ENCODE measurements around the gene ARL6IP6. TPM values are rescaled to one million over a fixed set of nuclear protein-coding genes. Genes with fewer than 3 reads are reported as not detected.

ARL6IP6 gene
- total RNA-seq (2014; rRNA removed): 40.5 and 51.7 TPM in 2 replicates
- 13.2 TPM for polyA plus RNA-seq (2012)

DNA sequence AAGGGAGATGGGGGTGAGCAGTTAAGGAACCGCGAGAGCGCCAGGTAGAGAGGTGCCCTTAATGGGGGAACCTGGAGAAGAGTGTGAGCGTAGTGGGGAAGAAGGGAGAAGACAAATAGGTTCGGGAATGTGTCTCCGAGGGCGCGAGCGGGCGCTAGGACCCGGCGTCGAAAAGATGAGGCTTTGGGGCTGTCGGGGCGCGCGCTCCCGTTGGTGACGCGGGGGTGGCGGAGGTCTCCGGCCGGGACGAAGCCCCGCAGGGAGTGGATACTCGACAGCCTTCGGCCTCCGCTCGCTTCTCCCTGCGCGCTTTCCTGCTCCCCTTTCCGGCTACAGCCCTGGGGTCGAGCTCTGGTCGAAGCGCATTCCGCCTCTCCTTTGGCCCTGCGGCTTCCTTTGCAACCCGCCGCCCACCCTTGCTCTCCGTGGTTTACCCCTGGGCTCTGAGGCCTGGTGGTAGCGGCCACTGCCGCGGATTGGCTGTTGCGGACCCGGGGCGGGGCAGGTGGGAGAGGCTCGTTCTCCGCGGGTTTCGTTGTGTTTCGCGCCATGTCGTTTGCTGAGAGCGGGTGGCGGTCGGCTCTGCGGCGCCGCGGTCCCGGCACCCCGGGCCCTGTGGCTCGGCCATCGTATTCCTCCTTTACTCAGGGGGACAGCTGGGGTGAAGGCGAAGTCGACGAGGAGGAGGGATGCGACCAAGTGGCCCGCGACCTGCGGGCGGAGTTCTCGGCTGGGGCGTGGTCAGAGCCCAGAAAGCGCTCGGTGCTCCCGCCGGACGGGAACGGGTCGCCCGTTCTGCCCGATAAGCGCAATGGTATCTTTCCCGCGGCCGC lies at the start of gene ARL6IP6:
Gene ARL6IP6, plus strand, starts transcription at position 545 of the 833 bp plus-strand sequence. Its CDS starts 5 bp downstream, at position 550.
- DNase-seq (ENCODE audit: low read depth): peak; percentile 88

DNA sequence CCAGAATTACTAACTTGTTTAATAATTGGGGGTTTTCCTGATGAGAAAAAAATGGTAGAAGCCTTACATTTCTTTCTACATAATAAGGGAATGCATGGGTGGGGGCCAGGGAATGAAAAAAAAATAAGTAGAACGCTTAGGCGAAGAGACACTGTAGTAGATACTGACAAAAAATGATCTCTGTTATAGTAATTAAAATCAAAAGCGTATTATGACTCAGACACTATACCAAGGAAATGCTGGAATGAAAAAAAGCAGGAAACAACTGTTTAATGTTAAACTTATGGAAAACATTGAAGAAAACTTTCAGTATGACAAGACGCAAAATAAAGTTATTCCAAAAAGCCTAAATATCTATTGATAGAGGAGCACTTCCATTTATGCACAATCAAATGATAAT lies 44.1 kb upstream of the ARL6IP6 start:
- DNase-seq (ENCODE audit: low read depth): no peak

- peak; percentile 73 for DNase-seq (ENCODE audit: low read depth)
Observed at GRCh38 chr2:152676461-152676860, 42.0 kb upstream of the ARL6IP6 start.

DNA sequence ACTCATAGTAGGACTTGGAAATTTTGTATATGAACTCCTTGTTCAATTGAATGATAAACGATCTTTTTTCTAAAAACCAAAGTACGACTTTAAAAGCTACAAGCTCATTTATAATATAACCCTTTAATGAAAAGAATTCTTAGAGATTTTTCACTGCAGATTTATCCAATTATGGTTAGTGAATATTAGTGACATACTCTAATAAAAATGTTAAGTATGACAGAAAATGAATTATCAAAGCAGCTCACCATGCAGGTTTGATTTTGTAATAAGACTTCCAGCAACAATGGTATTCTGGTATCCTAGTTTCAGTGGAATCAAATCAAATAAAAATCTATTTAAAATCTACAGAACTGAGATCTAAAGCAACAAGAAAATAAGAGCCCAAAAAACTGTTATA lies 39.6 kb upstream of the ARL6IP6 start:
- no peak for DNase-seq (ENCODE audit: low read depth)

- no peak for DNase-seq (ENCODE audit: low read depth)
Observed at GRCh38 chr2:152682663-152683062, 35.8 kb upstream of the ARL6IP6 start.

DNA sequence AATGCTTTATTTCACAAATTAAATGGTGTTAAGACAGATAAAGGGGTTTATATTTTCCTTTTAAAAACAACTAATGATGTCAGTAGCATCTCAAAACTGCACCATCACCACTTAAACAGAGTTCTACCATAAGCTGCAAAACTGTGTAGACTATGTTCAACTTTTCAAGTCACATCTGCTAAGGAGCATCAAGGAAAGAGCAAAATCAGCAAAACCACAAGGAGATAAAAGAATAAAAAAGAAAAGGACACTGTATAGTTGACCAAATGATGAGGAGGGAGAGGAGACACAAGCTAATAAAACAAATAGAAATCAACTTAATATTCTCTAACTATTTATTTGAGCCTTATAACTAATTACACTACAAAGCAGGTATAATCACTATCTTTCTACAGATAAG lies 35.0 kb upstream of the ARL6IP6 start:
- no peak for DNase-seq (ENCODE audit: low read depth)

- DNase-seq (ENCODE audit: low read depth): no peak
Observed at GRCh38 chr2:152686321-152686720, 32.1 kb upstream of the ARL6IP6 start.

DNA sequence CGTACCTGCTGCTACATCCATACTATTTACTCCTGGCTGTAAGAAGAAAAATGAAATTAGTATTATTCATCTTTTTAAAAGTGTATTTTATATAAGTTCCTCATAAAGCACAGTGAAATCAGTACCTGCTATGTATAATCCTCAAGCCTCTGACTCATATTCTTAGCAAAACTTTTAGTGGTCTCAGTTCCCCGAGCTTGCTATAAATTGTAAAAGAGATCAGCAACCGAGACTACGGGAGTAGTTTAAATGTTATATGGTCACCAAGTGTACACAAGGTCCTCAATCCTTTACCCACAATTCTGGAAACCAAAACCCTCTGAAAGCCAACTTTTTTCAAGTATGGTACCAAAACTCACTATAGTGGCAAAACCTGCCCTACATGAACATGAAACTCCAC lies 25.4 kb upstream of the ARL6IP6 start:
- DNase-seq (ENCODE audit: low read depth): no peak

DNA sequence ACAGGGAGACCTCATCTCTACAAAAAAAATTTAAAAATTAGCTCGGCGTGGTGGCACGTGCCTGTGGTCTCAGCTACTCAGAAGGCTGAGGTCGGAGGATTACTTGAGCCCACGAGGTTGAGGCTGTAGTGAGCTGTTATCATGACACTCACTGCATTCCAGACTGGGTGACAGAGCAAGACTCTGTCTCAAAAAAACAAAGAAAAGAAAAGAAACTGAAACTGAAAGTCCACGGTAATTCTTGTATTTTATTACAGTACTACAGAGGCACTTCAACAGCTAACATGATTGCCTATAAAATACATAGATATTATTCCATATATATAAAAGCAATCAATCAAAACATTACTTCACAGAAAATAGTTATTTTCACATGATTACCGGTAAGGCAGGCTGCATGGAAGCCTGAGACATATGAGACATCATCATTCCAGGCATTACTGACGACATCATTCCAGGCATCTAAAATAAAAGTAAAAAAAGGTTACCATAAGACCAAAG lies 24.2 kb upstream of the ARL6IP6 start:
- DNase-seq (ENCODE audit: low read depth): peak; percentile 88

DNA sequence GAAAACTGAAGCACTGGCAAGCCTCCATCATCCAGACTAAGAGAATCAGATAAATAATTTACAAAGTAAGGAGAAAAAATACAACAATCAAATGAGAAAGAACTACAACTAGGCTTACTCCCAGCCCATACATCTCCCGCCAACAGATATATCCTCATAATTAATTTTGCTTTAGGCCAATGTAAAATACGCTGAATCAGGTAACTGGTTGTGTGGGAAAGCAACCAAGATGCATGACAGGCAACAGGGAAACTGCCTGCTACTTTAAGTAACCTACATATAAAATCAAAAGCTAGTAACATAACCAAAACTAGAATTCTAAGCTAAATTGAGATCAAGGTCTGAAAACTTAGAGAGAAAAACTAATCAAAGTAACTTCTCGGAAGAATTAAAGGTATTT lies 22.7 kb upstream of the ARL6IP6 start:
- DNase-seq (ENCODE audit: low read depth): no peak

GRCh38 chr2:152696476-152696875 lies 21.9 kb upstream of the ARL6IP6 start:
- no peak for DNase-seq (ENCODE audit: low read depth)

- DNase-seq (ENCODE audit: low read depth): no peak
Observed at GRCh38 chr2:152701198-152701597, 17.2 kb upstream of the ARL6IP6 start.

GRCh38 chr2:152706477-152707021 lies 11.9 kb upstream of the ARL6IP6 start:
- no peak for DNase-seq (ENCODE audit: low read depth)

DNA sequence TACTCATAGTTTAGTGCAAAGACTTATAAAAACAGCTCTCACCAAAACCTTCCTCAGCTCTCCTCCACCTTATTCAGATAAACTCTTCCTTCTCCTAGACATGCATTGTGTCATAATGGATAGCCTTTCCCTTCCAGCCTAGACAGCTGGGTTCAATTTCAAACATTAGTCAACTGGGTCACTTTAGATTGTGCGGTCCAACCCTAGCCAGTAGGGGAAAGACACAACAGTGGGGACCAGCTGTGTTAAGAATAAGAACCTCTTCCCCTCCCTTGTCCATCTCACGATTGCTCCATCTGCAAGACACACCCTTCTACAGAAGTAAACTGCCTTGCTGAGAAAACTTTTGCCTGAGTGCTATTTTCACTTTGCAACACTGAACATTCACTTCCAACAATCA lies 9.7 kb upstream of the ARL6IP6 start:
- DNase-seq (ENCODE audit: low read depth): no peak

- DNase-seq (ENCODE audit: low read depth): no peak
Observed at GRCh38 chr2:152710713-152711112, 7.7 kb upstream of the ARL6IP6 start.

DNA sequence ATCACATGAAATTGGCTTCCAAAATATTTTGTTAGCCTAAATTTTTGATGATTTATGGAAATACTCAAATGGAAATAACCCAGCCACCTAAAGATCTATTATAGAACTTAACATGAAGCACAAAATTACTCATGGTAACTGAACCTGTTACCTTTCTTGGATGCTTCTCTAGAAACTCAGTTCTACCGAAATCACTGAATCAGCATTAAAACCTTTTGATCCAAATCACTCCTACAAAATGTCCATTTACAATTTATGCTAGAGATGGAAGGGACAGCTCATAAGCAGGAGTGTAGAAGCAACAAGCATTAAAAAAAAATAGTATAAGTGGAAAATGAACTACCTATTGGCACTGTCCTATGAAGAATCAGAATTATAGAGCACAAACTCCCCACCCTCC lies 3.3 kb upstream of the ARL6IP6 start:
- DNase-seq (ENCODE audit: low read depth): no peak

DNA sequence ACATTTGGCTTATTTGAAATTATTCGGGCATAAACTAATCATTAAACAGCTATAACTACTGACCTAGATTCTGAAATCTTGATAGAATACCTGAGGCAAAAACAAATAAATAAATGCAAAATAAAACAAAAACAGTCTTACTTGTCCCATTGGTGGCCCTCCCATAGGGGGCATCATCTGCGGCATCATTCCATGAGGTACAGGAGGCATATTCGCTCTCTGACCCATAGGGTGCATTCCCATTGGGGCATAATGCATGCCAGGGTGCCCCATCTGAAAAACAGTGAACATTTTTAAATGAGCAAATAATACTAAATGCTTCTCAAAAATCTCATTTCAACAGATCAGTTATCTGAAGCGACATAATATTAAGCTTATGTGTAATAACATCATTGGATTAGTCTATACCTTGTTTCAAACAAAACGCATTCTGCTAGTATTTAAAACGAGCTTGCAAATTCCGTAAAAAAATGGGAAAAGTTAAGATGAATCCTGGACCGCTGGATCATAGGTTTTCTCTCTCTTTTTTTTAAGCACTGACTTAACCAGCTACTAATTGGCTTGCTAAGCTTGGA lies 2.5 kb upstream of the ARL6IP6 start:
- peak; percentile 66 for DNase-seq (ENCODE audit: low read depth)

DNA sequence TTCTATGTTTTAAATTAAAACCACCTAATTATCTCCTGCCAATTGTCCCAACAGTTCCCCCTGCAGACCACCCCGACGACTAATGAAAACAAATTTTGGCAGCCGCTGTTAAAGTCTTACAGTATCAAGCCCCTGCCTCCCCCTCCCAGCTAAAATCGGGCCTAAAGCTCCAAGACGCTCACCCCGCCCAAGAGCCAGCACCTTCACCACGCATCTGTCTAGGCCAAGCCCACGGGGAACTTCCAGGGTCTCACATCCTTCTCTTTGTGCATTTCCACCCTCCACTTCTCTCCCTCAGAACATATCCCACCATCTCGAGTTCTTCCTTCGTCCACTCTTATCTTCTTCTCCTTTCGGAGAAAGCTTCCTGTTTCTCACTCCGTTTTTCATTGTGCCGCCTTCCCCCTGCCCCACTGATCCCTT lies 1.6 kb upstream of the ARL6IP6 start:
- peak; percentile 30 for DNase-seq (ENCODE audit: low read depth)

- peak; percentile 97 for DNase-seq (ENCODE audit: low read depth)
Observed at GRCh38 chr2:152717228-152718075, 968 bp upstream of the ARL6IP6 start, which contains the start of gene PRPF40A. Gene PRPF40A (minus strand): TSS chr2:152717461. CDS start chr2:152717439, 22 bp downstream.

- DNase-seq (ENCODE audit: low read depth): peak; percentile 71
Observed at GRCh38 chr2:152718909-152719645, 657 bp downstream of the ARL6IP6 start.

GRCh38 chr2:152720794-152721193 lies 2.4 kb downstream of the ARL6IP6 start:
- no peak for DNase-seq (ENCODE audit: low read depth)
